ENCODE data around the gene LCN1.
"Not testable (repeated sequence)": the region's sequence is repeated elsewhere in the genome, so short reads cannot be mapped to it uniquely, and the experiment has no call there.

Gene LCN1

GRCh38 chr9:135546792-135547617, 25.8 kb downstream of the LCN1 start:
- H3K4me1 ChIP-seq (ENCODE audit: control insufficient read depth in 1 of 2, insufficient read depth in 2 of 2, low read length in 2 of 2); H3K14ac ChIP-seq (ENCODE audit: low read length); H3K9ac ChIP-seq (ENCODE audit: low read length); DNase-seq; H2AK5ac ChIP-seq (ENCODE audit: low read length); H3K27me3 ChIP-seq (ENCODE audit: insufficient read depth, low read length); H4K12ac ChIP-seq (ENCODE audit: low read depth, low read length); H3K23ac ChIP-seq (ENCODE audit: low read length); H2BK12ac ChIP-seq (ENCODE audit: low read length); H3K18ac ChIP-seq (ENCODE audit: low read length); H3K27ac ChIP-seq (ENCODE audit: low read depth, low read length); H2AFZ ChIP-seq (ENCODE audit: insufficient read depth, low read length, poor library complexity); H3K4me3 ChIP-seq (ENCODE audit: low read depth, low read length); H3K4ac ChIP-seq (ENCODE audit: low read depth, low read length); H3K36me3 ChIP-seq (ENCODE audit: control insufficient read depth in 1 of 2, insufficient read depth in 2 of 2, low read length in 2 of 2); H3K9me3 ChIP-seq (ENCODE audit: insufficient read depth, low read depth, low read length); H4K91ac ChIP-seq (ENCODE audit: low read depth, low read length); H4K8ac ChIP-seq (ENCODE audit: low read depth, low read length); H2BK120ac ChIP-seq (ENCODE audit: insufficient read depth, low read length, poor library complexity); H3K4me2 ChIP-seq (ENCODE audit: low read length); H2BK5ac ChIP-seq (ENCODE audit: low read depth, low read length, poor library complexity); H3K79me2 ChIP-seq (ENCODE audit: control insufficient read depth, insufficient read depth, low read length, poor library complexity): not testable (repeated sequence)
- WGBS (ENCODE audit: extremely low coverage, insufficient coverage, insufficient read length): no CpG with 5 or more reads among the region's 21 CpGs
- peaks cover 11% of the 10 kb centered on the region for H3K79me1 ChIP-seq (ENCODE audit: low read length)

- Histone ChIP-seq H3K14ac (ENCODE audit: low read length) (no peak overlapping the region), H2AK5ac (ENCODE audit: low read length) (peak overlapping the region; percentile 47), H2BK5ac (ENCODE audit: low read depth, low read length, poor library complexity) (no peak overlapping the region), H3K79me1 (ENCODE audit: low read length) (peaks cover 9% of the 10 kb centered on the region), H3K9ac (ENCODE audit: low read length) (no peak overlapping the region), H4K8ac (ENCODE audit: low read depth, low read length) (no peak overlapping the region), H4K91ac (ENCODE audit: low read depth, low read length) (no peak overlapping the region), H3K23ac (ENCODE audit: low read length) (no peak overlapping the region), H3K4me3 (ENCODE audit: low read depth, low read length) (no peak overlapping the region), H3K4ac (ENCODE audit: low read depth, low read length) (no peak overlapping the region), H2BK120ac (ENCODE audit: insufficient read depth, low read length, poor library complexity) (no peak overlapping the region), H2BK12ac (ENCODE audit: low read length) (peak overlapping the region; percentile 43), H3K79me2 (ENCODE audit: control insufficient read depth, insufficient read depth, low read length, poor library complexity) (peaks cover 4% of the 10 kb centered on the region), H4K12ac (ENCODE audit: low read depth, low read length) (no peak overlapping the region), H3K4me1 (ENCODE audit: control insufficient read depth in 1 of 2, insufficient read depth in 2 of 2, low read length in 2 of 2) (peaks cover 5% of the 10 kb centered on the region in 2 experiments), H3K18ac (ENCODE audit: low read length) (no peak overlapping the region), H2AFZ (ENCODE audit: insufficient read depth, low read length, poor library complexity) (no peak overlapping the region), H3K36me3 (ENCODE audit: control insufficient read depth in 1 of 2, insufficient read depth in 2 of 2, low read length in 2 of 2) (no peaks in the 10 kb centered on the region), H3K9me3 (ENCODE audit: insufficient read depth, low read depth, low read length) (no peaks in the 10 kb centered on the region), H3K27ac (ENCODE audit: low read depth, low read length) (no peak overlapping the region), H3K4me2 (ENCODE audit: low read length) (no peak overlapping the region), H3K27me3 (ENCODE audit: insufficient read depth, low read length) (no peaks in the 10 kb centered on the region)
- no CpG with 5 or more reads among the region's 28 CpGs for WGBS (ENCODE audit: extremely low coverage, insufficient coverage, insufficient read length)
- no peak for DNase-seq
Measured at GRCh38 chr9:135547756-135548736, 26.8 kb downstream of the LCN1 start.

GRCh38 chr9:135549478-135550343, 28.5 kb downstream of the LCN1 start:
- not testable (repeated sequence) for H4K91ac ChIP-seq (ENCODE audit: low read depth, low read length); H2BK5ac ChIP-seq (ENCODE audit: low read depth, low read length, poor library complexity); H2AFZ ChIP-seq (ENCODE audit: insufficient read depth, low read length, poor library complexity); H3K36me3 ChIP-seq (ENCODE audit: control insufficient read depth in 1 of 2, insufficient read depth in 2 of 2, low read length in 2 of 2); H3K4me3 ChIP-seq (ENCODE audit: low read depth, low read length); H3K4ac ChIP-seq (ENCODE audit: low read depth, low read length); H2AK5ac ChIP-seq (ENCODE audit: low read length); H3K4me2 ChIP-seq (ENCODE audit: low read length); H3K9me3 ChIP-seq (ENCODE audit: insufficient read depth, low read depth, low read length); H3K4me1 ChIP-seq (ENCODE audit: control insufficient read depth in 1 of 2, insufficient read depth in 2 of 2, low read length in 2 of 2); H2BK12ac ChIP-seq (ENCODE audit: low read length); H3K27me3 ChIP-seq (ENCODE audit: insufficient read depth, low read length); H3K18ac ChIP-seq (ENCODE audit: low read length); H4K8ac ChIP-seq (ENCODE audit: low read depth, low read length); DNase-seq; H4K12ac ChIP-seq (ENCODE audit: low read depth, low read length); H3K79me1 ChIP-seq (ENCODE audit: low read length); H3K23ac ChIP-seq (ENCODE audit: low read length); H3K9ac ChIP-seq (ENCODE audit: low read length); H3K79me2 ChIP-seq (ENCODE audit: control insufficient read depth, insufficient read depth, low read length, poor library complexity); H2BK120ac ChIP-seq (ENCODE audit: insufficient read depth, low read length, poor library complexity); H3K14ac ChIP-seq (ENCODE audit: low read length); H3K27ac ChIP-seq (ENCODE audit: low read depth, low read length)
- WGBS (ENCODE audit: extremely low coverage, insufficient coverage, insufficient read length): no CpG with 5 or more reads among the region's 28 CpGs

- no peaks in the 10 kb centered on the region for H3K36me3 ChIP-seq (ENCODE audit: control insufficient read depth in 1 of 2, insufficient read depth in 2 of 2, low read length in 2 of 2)
- DNase-seq: no peak
- no peak overlapping the region for H3K4ac ChIP-seq (ENCODE audit: low read depth, low read length)
- no peak overlapping the region for H3K27ac ChIP-seq (ENCODE audit: low read depth, low read length)
- H3K4me1 ChIP-seq (ENCODE audit: control insufficient read depth in 1 of 2, insufficient read depth in 2 of 2, low read length in 2 of 2): no peaks in the 10 kb centered on the region
- no peak overlapping the region for H3K9ac ChIP-seq (ENCODE audit: low read length)
- no CpG with 5 or more reads among the region's 17 CpGs for WGBS (ENCODE audit: extremely low coverage, insufficient coverage, insufficient read length)
- no peak overlapping the region for H3K18ac ChIP-seq (ENCODE audit: low read length)
- no peak overlapping the region for H3K23ac ChIP-seq (ENCODE audit: low read length)
- H4K12ac ChIP-seq (ENCODE audit: low read depth, low read length): no peak overlapping the region
- H3K4me2 ChIP-seq (ENCODE audit: low read length): no peak overlapping the region
- no peak overlapping the region for H2AK5ac ChIP-seq (ENCODE audit: low read length)
- H3K27me3 ChIP-seq (ENCODE audit: insufficient read depth, low read length): no peaks in the 10 kb centered on the region
- no peak overlapping the region for H2BK120ac ChIP-seq (ENCODE audit: insufficient read depth, low read length, poor library complexity)
- no peaks in the 10 kb centered on the region for H3K79me2 ChIP-seq (ENCODE audit: control insufficient read depth, insufficient read depth, low read length, poor library complexity)
- no peaks in the 10 kb centered on the region for H3K9me3 ChIP-seq (ENCODE audit: insufficient read depth, low read depth, low read length)
- H2BK12ac ChIP-seq (ENCODE audit: low read length): no peak overlapping the region
- H2AFZ ChIP-seq (ENCODE audit: insufficient read depth, low read length, poor library complexity): no peak overlapping the region
- H3K14ac ChIP-seq (ENCODE audit: low read length): no peak overlapping the region
- H4K8ac ChIP-seq (ENCODE audit: low read depth, low read length): no peak overlapping the region
- H2BK5ac ChIP-seq (ENCODE audit: low read depth, low read length, poor library complexity): no peak overlapping the region
- H3K4me3 ChIP-seq (ENCODE audit: low read depth, low read length): no peak overlapping the region
- no peak overlapping the region for H4K91ac ChIP-seq (ENCODE audit: low read depth, low read length)
- no peaks in the 10 kb centered on the region for H3K79me1 ChIP-seq (ENCODE audit: low read length)
Measured at GRCh38 chr9:135550344-135550918, 29.2 kb downstream of the LCN1 start.
